ENCODE measurements around the gene TRANK1.
A peak's percentile ranks its signal among the peaks of the same experiment; 100 is the strongest.
"Not testable (repeated sequence)": the region's sequence is repeated elsewhere in the genome, so short reads cannot be mapped to it uniquely, and the experiment has no call there.

The TRANK1 gene

DNA sequence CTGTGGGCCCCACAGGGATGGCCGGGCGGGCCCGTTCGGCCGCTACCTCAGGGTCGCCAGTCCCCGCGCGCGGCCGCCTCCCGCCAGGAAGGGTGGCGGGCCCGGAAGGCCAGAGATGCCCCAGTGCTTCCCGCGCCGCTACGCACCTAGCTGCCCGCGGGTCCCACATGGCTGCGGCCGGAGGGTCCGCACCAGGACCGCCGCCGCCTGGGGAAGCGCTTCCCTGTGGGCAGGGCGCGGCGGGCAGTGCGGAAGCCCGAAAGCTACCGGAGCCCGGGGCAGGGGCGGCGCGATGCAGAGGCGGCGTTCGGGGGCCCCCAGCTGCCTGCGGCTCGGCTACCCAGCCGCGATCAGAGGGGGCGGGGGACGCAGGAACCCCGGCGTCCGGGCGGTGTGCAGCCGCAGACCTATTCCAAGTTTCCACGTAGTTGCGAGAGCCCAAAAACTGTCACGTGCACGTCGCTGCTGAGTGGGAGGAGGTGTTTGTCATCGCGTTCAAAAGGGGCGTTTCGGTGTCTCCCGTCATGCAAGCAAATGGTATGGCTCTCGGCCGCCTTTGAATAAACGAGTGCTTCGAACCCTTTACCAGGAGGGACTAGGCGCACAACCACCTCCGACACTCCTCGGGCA, at the start of gene TRANK1:
TRANK1 (minus strand) TSS at position 414 of the 630 bp plus-strand sequence; CDS start at position 169, 245 bp downstream.
- peak; percentile 28 for DNase-seq

DNA sequence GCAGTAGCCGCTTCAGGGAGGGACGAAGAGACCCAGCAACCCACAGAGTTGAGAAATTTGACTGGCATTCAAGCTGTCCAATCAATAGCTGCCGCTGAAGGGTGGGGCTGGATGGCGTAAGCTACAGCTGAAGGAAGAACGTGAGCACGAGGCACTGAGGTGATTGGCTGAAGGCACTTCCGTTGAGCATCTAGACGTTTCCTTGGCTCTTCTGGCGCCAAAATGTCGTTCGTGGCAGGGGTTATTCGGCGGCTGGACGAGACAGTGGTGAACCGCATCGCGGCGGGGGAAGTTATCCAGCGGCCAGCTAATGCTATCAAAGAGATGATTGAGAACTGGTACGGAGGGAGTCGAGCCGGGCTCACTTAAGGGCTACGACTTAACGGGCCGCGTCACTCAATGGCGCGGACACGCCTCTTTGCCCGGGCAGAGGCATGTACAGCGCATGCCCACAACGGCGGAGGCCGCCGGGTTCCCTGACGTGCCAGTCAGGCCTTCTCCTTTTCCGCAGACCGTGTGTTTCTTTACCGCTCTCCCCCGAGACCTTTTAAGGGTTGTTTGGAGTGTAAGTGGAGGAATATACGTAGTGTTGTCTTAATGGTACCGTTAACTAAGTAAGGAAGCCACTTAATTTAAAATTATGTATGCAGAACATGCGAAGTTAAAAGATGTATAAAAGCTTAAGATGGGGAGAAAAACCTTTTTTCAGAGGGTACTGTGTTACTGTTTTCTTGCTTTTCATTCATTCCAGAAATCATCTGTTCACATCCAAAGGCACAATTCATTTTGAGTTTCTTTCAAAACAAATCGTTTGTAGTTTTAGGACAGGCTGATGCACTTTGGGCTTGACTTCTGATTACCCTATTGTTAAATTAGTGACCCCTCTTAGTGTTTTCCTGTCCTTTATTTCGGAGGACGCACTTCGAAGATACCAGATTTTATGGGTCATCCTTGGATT, 48.8 kb upstream of the TRANK1 start, which contains the start of gene MLH1:
MLH1 (plus strand) TSS at position 193 of the 958 bp plus-strand sequence; CDS start at position 223, 30 bp downstream.
- no peak for DNase-seq

DNA sequence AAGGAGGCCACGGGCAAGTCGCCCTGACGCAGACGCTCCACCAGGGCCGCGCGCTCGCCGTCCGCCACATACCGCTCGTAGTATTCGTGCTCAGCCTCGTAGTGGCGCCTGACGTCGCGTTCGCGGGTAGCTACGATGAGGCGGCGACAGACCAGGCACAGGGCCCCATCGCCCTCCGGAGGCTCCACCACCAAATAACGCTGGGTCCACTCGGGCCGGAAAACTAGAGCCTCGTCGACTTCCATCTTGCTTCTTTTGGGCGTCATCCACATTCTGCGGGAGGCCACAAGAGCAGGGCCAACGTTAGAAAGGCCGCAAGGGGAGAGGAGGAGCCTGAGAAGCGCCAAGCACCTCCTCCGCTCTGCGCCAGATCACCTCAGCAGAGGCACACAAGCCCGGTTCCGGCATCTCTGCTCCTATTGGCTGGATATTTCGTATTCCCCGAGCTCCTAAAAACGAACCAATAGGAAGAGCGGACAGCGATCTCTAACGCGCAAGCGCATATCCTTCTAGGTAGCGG, 48.0 kb upstream of the TRANK1 start, which contains the start of gene EPM2AIP1:
EPM2AIP1 (minus strand) TSS at position 326 of the 520 bp plus-strand sequence; CDS start at position 272, 54 bp downstream.
- no peak for DNase-seq

DNA sequence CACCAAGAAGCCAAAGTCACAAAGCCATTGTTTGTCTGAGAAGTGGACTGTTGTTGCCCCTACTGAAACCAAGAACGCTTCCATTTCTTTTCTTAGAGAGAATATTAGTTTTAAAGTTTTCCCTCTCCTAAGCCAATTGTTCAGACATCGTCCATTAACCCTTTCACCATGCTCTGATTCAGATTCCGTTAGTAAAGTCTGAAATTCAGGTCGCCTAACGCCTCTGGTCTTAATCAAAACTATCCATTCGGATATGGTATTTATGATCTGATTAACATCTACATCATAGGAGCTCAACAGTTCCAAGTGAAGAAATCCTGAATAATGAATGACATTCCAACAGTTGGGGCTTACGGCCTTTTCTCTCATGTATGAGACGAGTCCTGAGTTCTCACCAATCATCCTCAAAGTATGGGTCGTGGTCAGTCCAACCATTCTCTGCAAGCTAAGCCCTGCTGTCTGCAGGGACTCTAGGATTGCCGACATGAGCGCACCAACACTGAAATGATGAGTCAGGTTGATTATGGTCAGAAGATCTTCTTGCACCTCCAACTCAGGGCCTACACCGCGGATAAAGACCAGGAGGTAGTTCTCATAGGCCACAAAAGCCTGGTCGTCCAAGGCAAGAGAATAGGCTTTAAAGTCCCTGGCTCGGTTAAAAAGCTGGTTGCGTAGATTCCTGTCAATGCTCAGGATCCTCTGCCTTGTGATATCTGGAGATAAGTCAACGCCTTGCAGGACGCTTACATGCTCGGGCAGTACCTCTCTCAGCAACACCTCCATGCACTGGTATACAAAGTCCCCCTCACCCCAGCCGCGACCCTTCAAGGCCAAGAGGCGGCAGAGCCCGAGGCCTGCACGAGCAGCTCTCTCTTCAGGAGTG, 47.3 kb upstream of the TRANK1 start:
- DNase-seq = no peak

DNA sequence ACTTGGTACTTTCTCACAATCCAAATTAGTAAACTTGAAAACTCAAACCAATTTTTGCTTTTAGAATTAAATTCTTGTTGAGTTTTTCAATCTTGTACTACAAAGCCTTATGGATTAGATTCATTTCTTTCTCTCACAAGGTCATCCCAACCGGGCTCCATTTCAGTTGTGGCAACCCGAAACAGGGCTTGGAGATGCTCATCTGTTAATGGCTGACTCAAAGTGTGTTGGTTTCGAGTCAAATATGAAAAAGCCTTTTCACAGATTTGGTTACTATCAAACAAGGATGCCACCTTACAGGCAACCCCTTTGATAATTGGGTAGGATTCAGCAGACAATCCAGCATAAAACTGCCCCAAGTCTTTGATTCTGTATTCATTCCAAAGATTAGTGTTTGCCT, 46.3 kb upstream of the TRANK1 start:
- no peak for DNase-seq

DNA sequence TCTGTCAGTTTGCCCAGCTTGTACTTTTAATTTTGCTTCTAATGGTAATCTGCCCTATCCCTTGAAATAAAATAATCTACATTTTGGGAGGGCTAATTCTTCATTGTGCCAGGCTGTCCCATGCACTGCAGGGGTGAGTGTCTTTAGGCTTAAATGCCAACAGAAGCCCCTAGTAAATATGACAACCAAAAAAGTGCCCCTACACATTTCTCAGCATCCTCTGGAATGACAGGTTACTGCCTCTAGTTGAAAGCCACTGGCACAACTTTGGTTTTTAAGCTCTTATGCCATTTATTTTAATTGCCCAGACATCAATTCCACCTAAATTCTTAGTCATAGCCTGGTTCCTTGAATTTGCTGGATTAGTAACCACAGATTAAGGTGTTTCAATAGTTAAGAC, 44.7 kb upstream of the TRANK1 start:
- no peak for DNase-seq

DNA sequence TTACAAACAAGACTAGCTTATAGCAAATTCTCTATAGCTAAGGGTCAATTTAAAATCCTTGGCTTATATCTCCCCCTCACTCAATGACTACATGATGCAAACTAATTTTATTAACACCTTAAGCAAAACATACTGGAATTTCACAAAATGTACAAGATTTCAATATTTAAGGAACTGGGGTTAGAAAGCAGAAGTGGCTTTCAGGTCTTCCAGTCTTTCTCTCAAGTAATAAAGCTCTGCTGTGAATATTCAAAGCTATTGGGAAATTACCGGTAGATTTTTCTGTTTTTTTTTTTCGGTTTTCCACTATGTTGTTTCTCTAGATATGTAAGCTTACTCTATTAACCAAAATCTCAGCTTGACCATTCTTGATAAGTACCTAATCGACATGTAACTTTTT, 44.2 kb upstream of the TRANK1 start:
- no peak for DNase-seq

DNA sequence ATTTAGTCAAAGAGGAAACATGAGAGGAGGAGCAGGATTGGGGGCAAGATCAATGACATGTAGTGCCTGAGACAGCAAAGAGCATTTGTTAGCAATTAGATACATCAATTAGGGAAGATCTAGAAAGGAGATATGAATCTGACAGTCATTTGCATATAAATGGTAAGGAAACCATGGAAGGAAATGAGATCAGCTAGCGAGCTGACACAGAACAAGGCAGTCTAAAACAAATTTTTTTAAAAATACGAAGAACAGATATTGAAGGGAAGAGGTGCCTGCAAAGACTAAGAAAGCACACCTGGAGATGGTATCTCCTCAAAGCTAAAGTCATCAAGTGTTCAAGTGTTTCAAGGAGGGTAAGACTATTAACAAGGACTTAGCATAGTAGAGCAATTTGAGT, 43.5 kb upstream of the TRANK1 start:
- no peak for DNase-seq

DNA sequence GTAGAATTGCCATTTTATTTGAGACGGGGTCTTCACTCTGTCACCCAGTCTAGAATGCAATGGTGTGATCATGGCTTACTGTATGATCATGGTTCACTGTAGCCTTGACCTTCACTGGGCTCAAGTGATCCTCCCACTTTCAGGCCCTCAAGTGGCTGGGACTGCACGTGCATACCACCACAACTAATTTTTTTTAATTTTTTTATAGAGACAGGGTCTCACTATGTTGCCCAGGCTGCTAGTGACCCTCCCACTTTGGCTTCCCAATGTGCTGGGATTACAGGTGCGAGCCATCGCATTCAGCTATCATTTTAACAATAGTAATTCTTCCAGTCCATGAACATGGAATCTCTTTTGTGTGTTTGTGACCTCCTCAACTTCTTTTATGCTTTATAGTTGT, 36.2 kb upstream of the TRANK1 start:
- no peak for DNase-seq

DNA sequence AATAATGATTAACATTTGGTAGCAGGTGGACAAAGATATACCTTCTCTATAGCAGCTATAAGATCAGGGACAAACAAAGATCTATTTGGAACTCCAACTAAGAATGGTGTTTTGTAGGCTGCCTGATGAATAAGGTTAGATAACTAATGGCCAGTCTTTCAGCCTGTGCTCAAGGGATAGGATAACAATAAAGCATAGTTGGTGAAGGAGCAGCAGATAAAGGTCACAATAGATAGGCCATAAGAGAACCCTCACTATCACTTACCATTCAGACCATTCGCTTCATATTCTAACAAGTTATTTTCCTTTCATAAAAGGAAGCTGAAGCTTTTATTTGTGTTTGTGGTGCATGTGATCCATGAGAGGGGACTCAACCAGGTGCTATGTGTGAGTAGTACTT, 28.3 kb upstream of the TRANK1 start:
- DNase-seq = no peak

DNA sequence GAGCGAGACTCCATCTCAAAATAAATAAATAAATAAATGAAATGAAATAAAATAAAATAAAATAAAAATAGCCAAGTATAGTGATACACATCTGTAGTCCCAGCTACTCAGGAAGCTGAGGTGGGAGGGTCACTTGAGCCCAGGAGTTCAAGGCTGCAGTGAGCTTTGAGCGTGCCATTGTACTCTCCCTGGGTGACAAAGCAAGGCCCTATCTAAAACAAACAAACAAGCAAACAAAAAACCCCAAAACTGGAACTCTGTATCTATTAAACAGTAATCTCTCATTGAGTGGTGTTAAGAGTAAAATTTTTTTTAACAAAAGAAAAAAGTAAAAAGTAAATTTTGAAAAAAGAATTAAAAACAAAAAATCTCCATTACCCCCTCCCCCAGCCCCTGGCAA, 27.3 kb upstream of the TRANK1 start:
- no peak for DNase-seq

DNA sequence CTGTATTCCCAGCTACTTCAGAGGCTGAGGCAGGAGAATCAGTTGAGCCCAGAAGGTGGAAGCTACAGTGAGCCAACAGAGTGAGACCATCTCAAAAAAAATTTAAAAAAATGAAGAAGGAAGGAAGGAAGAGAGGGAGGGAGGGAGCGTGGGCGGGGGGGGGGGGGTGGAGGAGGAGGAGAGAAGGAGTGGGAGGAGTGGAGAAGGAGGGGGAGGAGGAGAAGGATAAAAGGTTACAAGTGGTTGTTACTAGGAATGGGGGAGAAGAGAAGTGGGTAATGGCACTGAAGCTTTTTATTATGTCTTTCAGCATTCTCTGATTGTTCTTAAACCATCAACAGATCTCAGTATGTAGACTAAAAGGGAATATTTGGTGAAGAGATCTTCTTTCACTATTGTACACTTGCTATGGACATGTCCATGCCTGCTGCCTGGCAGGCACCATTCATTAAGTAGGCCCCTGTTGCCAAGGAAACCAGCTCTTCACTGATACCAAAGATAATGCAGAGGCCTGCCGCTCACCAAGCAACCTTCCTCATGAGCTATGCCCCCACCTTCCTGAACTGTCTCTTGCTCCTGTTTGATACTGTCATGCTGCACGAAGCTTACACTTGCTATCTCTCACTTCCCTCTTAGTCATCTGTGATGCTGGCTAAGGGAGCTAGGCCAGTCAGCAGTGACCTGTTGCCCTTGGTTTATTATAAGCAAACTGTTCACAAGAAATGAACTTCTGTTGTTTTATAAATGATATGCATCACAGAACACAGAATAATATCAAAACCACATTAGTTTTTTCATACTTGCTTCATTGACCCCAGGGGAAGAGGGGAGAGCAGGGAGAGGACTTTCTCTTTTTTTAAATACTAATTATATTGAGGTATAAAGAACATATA, 24.9 kb upstream of the TRANK1 start:
- peak; percentile 90 for DNase-seq

DNA sequence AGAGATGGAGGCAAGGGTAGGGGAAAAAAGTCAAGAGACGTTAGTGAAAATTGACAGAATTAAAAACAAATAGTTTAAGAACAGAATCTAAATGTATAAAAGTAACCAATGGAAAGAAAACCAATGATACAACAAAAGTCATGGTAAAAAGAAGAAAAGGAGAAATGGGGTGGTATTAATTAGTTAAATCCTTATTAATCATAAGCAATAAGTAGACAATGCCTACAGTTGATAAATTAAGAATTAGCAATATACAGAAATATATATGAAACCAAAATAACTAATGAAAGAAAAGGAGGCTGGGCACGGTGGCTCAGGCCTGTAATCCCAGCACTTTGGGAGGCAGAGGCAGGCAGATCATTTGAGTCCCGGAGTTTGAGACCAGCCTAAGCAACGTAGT, 24.2 kb upstream of the TRANK1 start:
- DNase-seq = no peak

DNA sequence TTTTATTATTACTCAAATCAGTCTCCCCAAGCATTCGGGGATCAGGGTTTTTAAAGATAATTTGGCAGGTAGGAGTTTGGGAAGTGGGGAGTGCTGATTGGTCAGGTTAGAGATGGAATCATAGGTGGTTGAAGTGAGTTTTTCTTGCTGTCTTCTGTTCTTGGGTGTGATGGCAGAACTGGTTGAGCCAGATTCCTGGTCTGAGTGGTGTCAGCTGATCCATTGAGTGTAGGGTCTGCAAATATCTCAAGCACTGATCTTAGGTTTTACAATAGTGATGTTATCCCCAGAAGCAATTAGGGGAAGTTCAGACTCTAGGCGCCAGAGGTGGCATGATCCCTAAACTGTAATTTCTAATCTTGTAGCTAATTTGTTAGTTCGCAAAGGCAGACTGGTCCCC, 20.6 kb upstream of the TRANK1 start:
- DNase-seq = peak; percentile 81

DNA sequence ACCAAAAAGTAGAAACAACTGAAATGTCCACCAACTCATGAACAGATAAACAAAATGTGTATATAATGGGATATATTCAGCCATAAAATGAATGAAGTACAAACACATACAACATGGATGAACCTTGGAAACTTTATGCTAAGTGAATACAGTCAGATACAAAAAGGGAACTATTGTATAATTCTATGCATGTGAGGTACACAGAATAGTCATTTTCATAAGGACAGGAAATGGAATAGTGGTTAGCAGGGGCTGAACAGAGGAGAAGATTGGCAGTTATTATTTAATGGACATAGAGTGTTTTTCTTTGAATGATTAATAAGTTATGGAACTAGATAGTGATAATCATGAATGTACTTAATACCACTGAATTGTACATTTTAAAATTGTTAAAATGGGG, 20.0 kb upstream of the TRANK1 start:
- DNase-seq = no peak

DNA sequence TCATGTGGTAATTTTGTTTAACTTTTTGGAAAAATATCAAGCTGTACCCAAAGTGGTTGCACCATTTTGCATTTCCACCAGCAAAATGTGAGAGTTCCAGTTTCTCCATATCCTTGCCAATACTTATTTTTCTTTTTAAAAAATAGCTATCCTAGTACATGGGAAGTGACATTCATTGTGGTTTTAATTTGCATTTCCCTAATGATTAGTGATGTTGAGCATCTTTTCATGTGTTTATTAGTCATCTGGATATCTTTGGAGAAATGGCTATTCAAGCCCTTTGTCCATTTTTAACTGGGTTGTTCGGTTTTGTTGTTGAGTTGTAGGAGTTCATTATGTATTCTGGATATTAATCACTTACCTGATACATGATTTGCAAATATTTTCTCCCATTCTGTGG, 19.5 kb upstream of the TRANK1 start:
- no peak for DNase-seq

DNA sequence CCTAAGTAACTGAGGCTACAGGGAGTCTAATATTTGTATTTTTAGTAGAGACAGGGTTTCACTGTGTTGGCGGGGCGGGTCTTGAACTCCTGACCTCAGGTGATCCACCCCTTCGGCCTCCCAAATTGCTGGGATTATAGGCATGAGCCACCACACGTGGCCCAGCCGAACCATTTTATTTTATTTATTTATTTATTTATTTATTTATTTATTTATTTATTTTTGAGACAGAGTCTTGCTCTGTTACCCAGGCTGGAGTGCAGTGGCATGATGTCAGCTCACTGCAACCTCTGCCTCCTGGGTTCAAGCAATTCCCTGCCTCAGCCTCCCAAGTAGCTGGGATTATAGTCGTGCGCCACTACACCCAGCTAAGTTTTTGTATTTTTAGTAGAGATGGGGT, 18.2 kb upstream of the TRANK1 start:
- DNase-seq = not testable (repeated sequence)

DNA sequence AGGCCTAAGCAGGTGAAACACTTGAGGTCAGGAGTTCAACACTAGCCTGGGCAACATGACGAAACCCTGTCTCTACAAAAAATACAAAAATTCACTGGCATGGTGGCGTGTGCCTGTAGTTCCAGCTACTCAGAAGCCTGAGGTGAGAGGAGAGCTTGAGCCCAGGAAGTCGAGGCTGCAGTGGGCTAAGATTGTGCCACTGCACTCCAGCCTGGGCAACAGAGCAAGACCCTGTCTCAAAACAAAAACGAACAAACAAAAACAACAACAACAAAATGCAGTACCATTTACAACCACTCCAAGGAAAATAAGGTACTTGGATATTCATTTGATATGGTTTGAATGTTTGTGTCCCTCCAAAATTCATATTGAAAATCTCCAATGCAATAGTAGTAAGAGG, 15.6 kb upstream of the TRANK1 start:
- no peak for DNase-seq

DNA sequence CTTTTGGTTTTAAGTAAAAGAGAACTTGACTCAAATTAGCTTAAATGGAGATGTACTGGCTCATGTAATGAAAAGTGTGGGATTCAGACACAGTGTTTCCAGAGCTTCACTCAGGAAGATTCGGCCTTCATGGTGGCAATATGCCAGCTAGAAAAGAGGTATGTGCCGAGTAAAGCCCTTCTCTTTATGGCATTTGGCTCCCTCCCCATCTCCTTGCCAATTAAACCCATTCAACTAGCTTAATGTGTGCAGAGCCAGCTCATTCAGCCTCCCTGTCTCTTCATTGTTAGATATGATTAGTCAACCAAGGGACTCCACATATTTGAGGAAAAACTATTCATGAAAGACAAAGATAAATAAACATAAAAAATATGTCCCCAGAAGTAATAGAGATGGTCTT, 15.0 kb upstream of the TRANK1 start:
- DNase-seq = peak; percentile 98

DNA sequence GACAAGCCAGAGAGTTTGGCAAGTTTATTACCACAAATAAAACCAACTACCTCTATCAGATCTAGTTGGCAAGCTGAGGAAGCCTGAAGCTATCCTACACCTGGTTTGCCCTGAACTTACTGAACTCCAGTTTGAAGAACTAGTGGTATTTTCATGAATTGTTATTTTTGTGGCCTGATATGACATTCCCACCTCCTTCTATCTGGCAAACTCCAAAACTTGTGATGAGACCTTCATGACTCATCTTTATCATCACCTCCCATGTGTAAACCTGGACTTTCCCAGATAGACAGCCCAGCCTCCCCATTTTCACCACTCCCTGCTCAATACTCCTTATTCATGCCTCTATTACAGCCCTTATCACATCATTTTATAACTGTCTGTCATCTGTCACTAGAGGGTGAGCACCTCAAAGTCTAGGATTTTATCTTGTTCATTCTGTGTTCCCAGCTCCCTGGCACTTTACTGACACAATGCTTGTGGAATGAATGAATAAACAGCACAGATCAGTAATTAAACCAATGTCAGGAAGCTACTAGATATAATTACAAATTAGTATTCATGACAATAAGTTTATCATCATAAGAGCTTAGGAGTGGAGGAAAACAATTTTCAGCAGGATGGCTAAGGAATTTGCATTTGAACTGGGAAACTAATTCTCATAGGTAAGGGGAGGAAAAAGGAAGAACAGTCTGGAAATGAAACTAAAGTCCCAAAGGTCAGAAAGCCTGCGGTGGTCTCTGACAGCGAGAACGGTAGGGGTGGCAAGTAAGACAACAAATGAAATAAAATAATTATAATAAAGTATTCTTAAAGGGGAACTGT, 13.2 kb upstream of the TRANK1 start:
- no peak for DNase-seq

DNA sequence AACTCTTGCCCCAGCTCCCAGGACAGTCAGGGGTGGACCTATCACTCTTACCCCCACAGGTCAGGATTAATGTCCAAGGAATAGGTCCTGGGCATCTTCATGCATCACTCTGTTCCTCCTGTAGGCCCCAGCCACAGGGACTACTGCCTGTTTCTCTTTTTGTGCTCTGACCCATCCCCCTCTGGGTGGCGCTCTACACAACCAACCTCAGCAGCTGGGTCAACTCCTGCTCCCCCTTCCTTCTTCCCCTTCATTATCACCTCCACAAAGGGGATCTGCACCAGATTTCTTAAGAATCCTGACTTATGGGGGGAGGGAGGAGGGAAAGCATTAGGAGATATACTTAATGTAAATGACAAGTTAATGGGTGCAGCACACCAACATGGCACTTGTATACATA, 12.2 kb upstream of the TRANK1 start:
- DNase-seq = no peak

All from NCI-H2029 treated with DMSO at 0.1 percent for 48 hours (cell line).